ENCODE data around the gene IL15RA.

The IL15RA gene

DNA sequence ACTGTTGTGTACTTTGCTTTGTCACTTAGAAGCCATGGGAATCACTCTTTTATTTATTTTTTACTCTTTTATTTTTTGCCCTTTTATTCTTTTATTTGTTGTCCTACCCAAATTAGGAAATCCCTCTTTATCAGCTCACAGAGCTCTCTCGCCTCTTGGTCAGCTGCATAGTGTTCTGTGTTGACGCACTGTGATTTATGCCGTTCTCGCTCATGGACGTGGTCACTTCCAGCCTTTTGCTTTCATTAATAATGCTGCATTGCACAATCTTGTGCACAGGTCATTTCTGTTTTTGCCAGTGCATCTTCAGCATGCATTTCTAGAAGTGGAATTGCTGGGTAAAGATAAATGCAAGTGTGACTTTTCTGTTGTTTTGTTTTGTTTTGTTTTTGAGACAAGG, 45.0 kb downstream of the IL15RA start:
- H3K4me3 ChIP-seq (replicated peaks in 1 of 2; ENCODE audit: low read depth in 2 of 2, low read length in 2 of 2), result no peak overlapping the region
- TF ChIP-seq, protein P1, sequence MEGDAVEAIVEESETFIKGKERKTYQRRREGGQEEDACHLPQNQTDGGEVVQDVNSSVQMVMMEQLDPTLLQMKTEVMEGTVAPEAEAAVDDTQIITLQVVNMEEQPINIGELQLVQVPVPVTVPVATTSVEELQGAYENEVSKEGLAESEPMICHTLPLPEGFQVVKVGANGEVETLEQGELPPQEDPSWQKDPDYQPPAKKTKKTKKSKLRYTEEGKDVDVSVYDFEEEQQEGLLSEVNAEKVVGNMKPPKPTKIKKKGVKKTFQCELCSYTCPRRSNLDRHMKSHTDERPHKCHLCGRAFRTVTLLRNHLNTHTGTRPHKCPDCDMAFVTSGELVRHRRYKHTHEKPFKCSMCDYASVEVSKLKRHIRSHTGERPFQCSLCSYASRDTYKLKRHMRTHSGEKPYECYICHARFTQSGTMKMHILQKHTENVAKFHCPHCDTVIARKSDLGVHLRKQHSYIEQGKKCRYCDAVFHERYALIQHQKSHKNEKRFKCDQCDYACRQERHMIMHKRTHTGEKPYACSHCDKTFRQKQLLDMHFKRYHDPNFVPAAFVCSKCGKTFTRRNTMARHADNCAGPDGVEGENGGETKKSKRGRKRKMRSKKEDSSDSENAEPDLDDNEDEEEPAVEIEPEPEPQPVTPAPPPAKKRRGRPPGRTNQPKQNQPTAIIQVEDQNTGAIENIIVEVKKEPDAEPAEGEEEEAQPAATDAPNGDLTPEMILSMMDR (IDR thresholded peaks at IDR 0.05; ENCODE audit: low read depth, low read length), result no peak
- peak in 1 of 2 donors; percentile 56 for DNase-seq (ENCODE audit: low read depth in 2 of 2)

GRCh38 chr10:5930272-5930671, 47.1 kb downstream of the IL15RA start:
- TF ChIP-seq, protein P1 (IDR thresholded peaks at IDR 0.05; ENCODE audit: low read depth, low read length), result no peak
- no peak overlapping the region for H3K4me3 ChIP-seq (replicated peaks in 1 of 2; ENCODE audit: low read depth in 2 of 2, low read length in 2 of 2)
- DNase-seq (ENCODE audit: low read depth in 2 of 2), result no peak

DNA sequence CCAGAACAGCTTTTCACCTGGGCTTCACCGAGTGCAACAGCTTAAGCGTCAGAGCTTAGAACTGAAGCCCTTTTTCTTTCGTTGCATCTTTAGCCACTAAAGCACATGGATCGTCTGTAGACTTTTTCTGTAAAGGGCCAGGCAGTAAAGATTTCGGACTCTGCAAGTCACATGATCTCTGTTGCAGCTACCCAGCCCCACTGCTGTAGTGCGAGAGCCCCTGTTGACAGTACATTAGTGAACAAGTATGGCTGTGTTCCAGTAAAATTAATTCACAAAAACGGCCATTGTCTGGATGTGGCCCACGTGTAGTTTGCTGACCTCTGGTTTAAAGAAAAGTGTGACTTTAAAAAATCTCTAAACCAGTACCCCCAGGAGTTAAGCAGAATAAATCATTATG, 47.9 kb downstream of the IL15RA start:
- DNase-seq (ENCODE audit: low read depth in 2 of 2), result no peak
- TF ChIP-seq, protein P1 (IDR thresholded peaks at IDR 0.05; ENCODE audit: low read depth, low read length), result no peak
- H3K4me3 ChIP-seq (replicated peaks in 1 of 2; ENCODE audit: low read depth in 2 of 2, low read length in 2 of 2), result no peak overlapping the region

GRCh38 chr10:5927306-5927705, 50.0 kb downstream of the IL15RA start:
- TF ChIP-seq, protein P1 (IDR thresholded peaks at IDR 0.05; ENCODE audit: low read depth, low read length), result no peak
- peak; percentile 42 to 68 for DNase-seq (ENCODE audit: low read depth in 2 of 2)
- H3K4me3 ChIP-seq (replicated peaks in 1 of 2; ENCODE audit: low read depth in 2 of 2, low read length in 2 of 2), result no peak overlapping the region

GRCh38 chr10:5924889-5925288, 52.5 kb downstream of the IL15RA start:
- no peak for DNase-seq (ENCODE audit: low read depth in 2 of 2)
- H3K4me3 ChIP-seq (replicated peaks in 1 of 2; ENCODE audit: low read depth in 2 of 2, low read length in 2 of 2), result no peak overlapping the region
- TF ChIP-seq, protein P1 (IDR thresholded peaks at IDR 0.05; ENCODE audit: low read depth, low read length), result no peak

DNA sequence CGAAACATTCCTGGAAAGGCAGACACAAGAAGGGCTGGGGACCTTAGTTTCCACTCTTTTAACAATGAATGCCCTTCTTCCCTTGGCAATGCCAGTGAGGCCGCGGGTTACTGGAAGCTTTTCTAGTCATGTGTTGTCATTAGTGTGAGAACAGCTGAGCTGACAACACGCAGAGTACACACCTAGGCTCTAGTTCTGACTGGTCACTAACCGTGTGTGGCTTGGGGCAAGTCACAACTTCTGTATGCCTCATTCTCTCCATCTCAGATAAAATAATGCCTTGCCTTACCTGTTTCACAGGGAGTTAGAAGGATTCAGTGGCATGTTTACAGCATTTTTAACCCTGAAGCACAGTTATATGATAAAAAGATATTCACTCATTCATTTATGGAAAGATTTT, 55.6 kb downstream of the IL15RA start:
- H3K4me3 ChIP-seq (replicated peaks in 1 of 2; ENCODE audit: low read depth in 2 of 2, low read length in 2 of 2), result no peak overlapping the region
- TF ChIP-seq, protein P1 (IDR thresholded peaks at IDR 0.05; ENCODE audit: low read depth, low read length), result no peak
- no peak for DNase-seq (ENCODE audit: low read depth in 2 of 2)

- no peak for DNase-seq (ENCODE audit: low read depth in 2 of 2)
- H3K4me3 ChIP-seq (replicated peaks in 1 of 2; ENCODE audit: low read depth in 2 of 2, low read length in 2 of 2), result no peak overlapping the region
- TF ChIP-seq, protein P1 (IDR thresholded peaks at IDR 0.05; ENCODE audit: low read depth, low read length), result no peak
Observed at GRCh38 chr10:5919568-5919967, 57.8 kb downstream of the IL15RA start.

Data from cardiac fibroblast (primary cell).